CD4-positive, alpha-beta T cell (primary cell): Measurements from ENCODE around the gene CRIP1. TPM values are rescaled to one million over a fixed set of nuclear protein-coding genes. Genes with fewer than 3 reads are reported as not detected.
A peak's percentile ranks its signal among the peaks of the same experiment; 100 is the strongest.

Experiments used
- ATAC-seq: fragments of 200-7000 bp; cut with Tn5 transposase; one replicate; pipeline ENCODE4 v1.10.0; 2022; ENCODE audit warnings: mild to moderate bottlenecking; ENCODE audit not compliant: poor library complexity
- CTCF ChIA-PET: fragments of 350-600 bp; sonication (Branson Sonifier 250); formaldehyde crosslinking; loops from one replicate; lab custom pipeline; 2021; ENCODE audit warnings: antibody characterized with exemption, inconsistent platforms; lab: Charles Lee
- POLR2A ChIA-PET: fragments of 350-600 bp; sonication (Branson Sonifier 250); formaldehyde crosslinking; loops from one replicate; lab custom pipeline; 2021; ENCODE audit warnings: antibody characterized with exemption, inconsistent platforms; lab: Charles Lee
- DNase-seq, 14 experiments: peaks; one replicate each; pipeline ENCODE4 v3.0.0-alpha.2; 2013 to 2020; ENCODE audit warnings: mixed read lengths in 2 of 14
- H3K27ac ChIP-seq, 2 donors: one replicate each; pipeline versions ENCODE4 v1.5.1 to v1.7.0; 2013; ENCODE audit warnings: low read length in 2 of 2, low read depth in 1 of 2, mild to moderate bottlenecking in 1 of 2
- H3K27me3 ChIP-seq, 2 experiments: 1 replicate in 1 of 2; 2 replicates in 1 of 2; pipeline versions ENCODE4 v1.6.1 to v1.7.0; 2013; ENCODE audit warnings: low read length in 2 of 2, control low read depth in 1 of 2, mild to moderate bottlenecking in 1 of 2, moderate library complexity in 1 of 2; ENCODE audit not compliant: insufficient read depth in 2 of 2, control insufficient read depth in 1 of 2
- H3K36me3 ChIP-seq: one replicate; pipeline ENCODE4 v1.6.1; 2013; ENCODE audit warnings: low read length, control low read depth; ENCODE audit not compliant: insufficient read depth
- H3K4me1 ChIP-seq: one replicate; pipeline ENCODE4 v1.6.1; 2013; ENCODE audit warnings: low read length, control low read depth; ENCODE audit not compliant: insufficient read depth
- H3K4me3 ChIP-seq: one replicate; pipeline ENCODE4 v1.5.1; 2013; ENCODE audit warnings: mild to moderate bottlenecking, low read length, moderate library complexity
- H3K9me3 ChIP-seq, 2 experiments: 1 replicate in 1 of 2; 2 replicates in 1 of 2; pipeline versions ENCODE4 v1.6.1 to v1.7.0; 2013; ENCODE audit warnings: low read length in 2 of 2, mild to moderate bottlenecking in 2 of 2, control low read depth in 1 of 2, moderate library complexity in 1 of 2; ENCODE audit not compliant: control insufficient read depth in 1 of 2, insufficient read depth in 1 of 2
- H3K27ac Mint-ChIP-seq: one replicate; pipeline ENCODE4 v1.8.0; 2020; ENCODE audit warnings: mixed read lengths
- H3K27me3 Mint-ChIP-seq: one replicate; pipeline ENCODE4 v1.8.0; 2021; ENCODE audit warnings: mixed read lengths
- H3K36me3 Mint-ChIP-seq: one replicate; pipeline ENCODE4 v1.8.0; 2021; ENCODE audit warnings: low read depth, mixed read lengths
- H3K4me1 Mint-ChIP-seq: one replicate; pipeline ENCODE4 v1.8.0; 2021; ENCODE audit warnings: low read depth, mixed read lengths
- H3K4me3 Mint-ChIP-seq: one replicate; pipeline ENCODE4 v1.8.0; 2020; ENCODE audit warnings: mild to moderate bottlenecking, mixed read lengths
- H3K9me3 Mint-ChIP-seq: one replicate; pipeline ENCODE4 v1.8.0; 2020; ENCODE audit warnings: mixed read lengths
- intact Hi-C, 2 experiments: fragments of 100-400 bp; cut with DNase I in 1 of 2; cut with micrococcal nuclease in 1 of 2; formaldehyde crosslinking; loops; one replicate each; pipeline versions ENCODE4 v1.15.1 to v1.9.0; 2023 to 2025; cut with DNase I, micrococcal nuclease
- total RNA-seq, 174 experiments: library from RNA in 2 of 174; stranded (reverse) in 2 of 174; gene quantifications; one replicate each; pipeline ENCODE4 v1.2.3 and lab custom pipeline; 2021 to 2026
- TF ChIP-seq, protein P1 (sequence below): fragments of 200-600 bp; IDR thresholded peaks from one replicate; pipeline ENCODE4 v1.8.0; 2022; ENCODE audit warnings: antibody characterized with exemption, mild to moderate bottlenecking

Gene CRIP1
- total RNA-seq, 2 experiments from 2014 or later, result 250 to 258 TPM

GRCh38 chr14:105502446-105503295 is 16.0 kb downstream of the CRIP1 start:
- peaks cover 4% of the 10 kb centered on the region for H3K27me3 Mint-ChIP-seq
- no peaks in the 10 kb centered on the region for H3K27me3 ChIP-seq
- DNase-seq (peak in 1 of 14 experiments; percentile 38), ATAC-seq (no peak)
- intact Hi-C loops, result no loop called here
- peak overlapping the region; percentile 38 for H3K4me3 Mint-ChIP-seq
- no peak overlapping the region for H3K4me3 ChIP-seq
- H3K36me3 ChIP-seq, result peaks cover 9% of the 10 kb centered on the region
- TF ChIP-seq, protein P1, sequence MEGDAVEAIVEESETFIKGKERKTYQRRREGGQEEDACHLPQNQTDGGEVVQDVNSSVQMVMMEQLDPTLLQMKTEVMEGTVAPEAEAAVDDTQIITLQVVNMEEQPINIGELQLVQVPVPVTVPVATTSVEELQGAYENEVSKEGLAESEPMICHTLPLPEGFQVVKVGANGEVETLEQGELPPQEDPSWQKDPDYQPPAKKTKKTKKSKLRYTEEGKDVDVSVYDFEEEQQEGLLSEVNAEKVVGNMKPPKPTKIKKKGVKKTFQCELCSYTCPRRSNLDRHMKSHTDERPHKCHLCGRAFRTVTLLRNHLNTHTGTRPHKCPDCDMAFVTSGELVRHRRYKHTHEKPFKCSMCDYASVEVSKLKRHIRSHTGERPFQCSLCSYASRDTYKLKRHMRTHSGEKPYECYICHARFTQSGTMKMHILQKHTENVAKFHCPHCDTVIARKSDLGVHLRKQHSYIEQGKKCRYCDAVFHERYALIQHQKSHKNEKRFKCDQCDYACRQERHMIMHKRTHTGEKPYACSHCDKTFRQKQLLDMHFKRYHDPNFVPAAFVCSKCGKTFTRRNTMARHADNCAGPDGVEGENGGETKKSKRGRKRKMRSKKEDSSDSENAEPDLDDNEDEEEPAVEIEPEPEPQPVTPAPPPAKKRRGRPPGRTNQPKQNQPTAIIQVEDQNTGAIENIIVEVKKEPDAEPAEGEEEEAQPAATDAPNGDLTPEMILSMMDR, result no peak
- no peak overlapping the region for H3K27ac ChIP-seq
- H3K36me3 Mint-ChIP-seq, result no peaks in the 10 kb centered on the region
- H3K9me3 ChIP-seq, result no peaks in the 10 kb centered on the region
- no peaks in the 10 kb centered on the region for H3K4me1 ChIP-seq
- CTCF ChIA-PET, result interaction anchor here (1.7 to 2.0 kb wide), 2 partner anchors 12 to 22 kb away, joined by 5 to 6 read pairs; partner anchors contain the start of gene TEDC1
- H3K27ac Mint-ChIP-seq, result peak overlapping the region; percentile 59
- no peaks in the 10 kb centered on the region for H3K4me1 Mint-ChIP-seq
- H3K9me3 Mint-ChIP-seq, result no peaks in the 10 kb centered on the region
- POLR2A ChIA-PET, result no interaction called here

DNA sequence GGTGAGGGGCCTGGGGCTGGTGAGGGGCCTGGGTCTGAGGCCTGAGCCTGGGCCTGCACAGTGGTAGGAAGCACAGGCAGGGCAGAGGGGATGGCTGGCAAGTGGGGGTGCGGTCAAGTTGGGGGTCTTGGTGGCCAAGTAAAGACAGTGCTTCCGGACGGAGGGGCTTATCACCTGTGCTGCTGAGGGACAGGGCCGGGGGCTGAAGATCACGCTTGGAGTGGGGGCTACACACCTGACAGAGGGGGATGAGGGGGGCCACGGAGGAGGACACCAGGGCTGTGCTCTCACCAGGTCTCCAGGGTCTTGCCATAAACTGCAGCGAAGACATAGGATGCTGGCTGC is 16.6 kb downstream of the CRIP1 start:
- POLR2A ChIA-PET, result no interaction called here
- H3K27me3 Mint-ChIP-seq, result peaks cover 8% of the 10 kb centered on the region
- Histone ChIP-seq H3K27me3 (peaks cover 0 to 3% of the 10 kb centered on the region in 2 experiments), H3K4me1 (no peaks in the 10 kb centered on the region), H3K27ac (no peak overlapping the region), H3K4me3 (no peak overlapping the region), H3K9me3 (no peaks in the 10 kb centered on the region), H3K36me3 (peaks cover 9% of the 10 kb centered on the region)
- no peaks in the 10 kb centered on the region for H3K4me1 Mint-ChIP-seq
- H3K27ac Mint-ChIP-seq, result peak overlapping the region; percentile 33
- CTCF ChIA-PET, result no interaction called here
- peak overlapping the region; percentile 15 for H3K4me3 Mint-ChIP-seq
- intact Hi-C loops, result no loop called here
- H3K36me3 Mint-ChIP-seq, result no peaks in the 10 kb centered on the region
- no peaks in the 10 kb centered on the region for H3K9me3 Mint-ChIP-seq
- peak in 1 of 14 experiments; percentile 43 for DNase-seq
- TF ChIP-seq, protein P1, result no peak
- no peak for ATAC-seq

GRCh38 chr14:105503935-105504692 is 17.4 kb downstream of the CRIP1 start:
- ChIA-PET CTCF (interaction anchor here (1.0 kb wide), 1 partner anchor 14 kb away, joined by 3 read pairs; no protein-coding TSS in a partner anchor), POLR2A (no interaction called here)
- H3K9me3 ChIP-seq, result no peaks in the 10 kb centered on the region
- ATAC-seq, result no peak
- Mint-ChIP-seq H3K27me3 (peaks cover 14% of the 10 kb centered on the region), H3K27ac (peak overlapping the region; percentile 33), H3K9me3 (no peaks in the 10 kb centered on the region), H3K4me3 (no peak overlapping the region), H3K4me1 (no peaks in the 10 kb centered on the region), H3K36me3 (no peaks in the 10 kb centered on the region)
- TF ChIP-seq, protein P1, result no peak
- DNase-seq, result peak in 2 of 14 experiments; percentile 16 to 48
- H3K4me1 ChIP-seq, result no peaks in the 10 kb centered on the region
- no peak overlapping the region for H3K4me3 ChIP-seq
- H3K27me3 ChIP-seq, result peaks cover 6 to 10% of the 10 kb centered on the region in 2 experiments
- intact Hi-C loops, result no loop called here
- H3K36me3 ChIP-seq, result peaks cover 2% of the 10 kb centered on the region
- H3K27ac ChIP-seq, result no peak overlapping the region
